Activated CD4-positive, alpha-beta T cell treated with anti-CD3 and anti-CD28 coated beads, Interleukin-2, amount 50 U/mL, for 48 hours (primary cell): ENCODE results near the gene MZF1.
"Not testable (repeated sequence)": the region's sequence is repeated elsewhere in the genome, so short reads cannot be mapped to it uniquely, and the experiment has no call there.

Experiments
- DNase-seq, 2 experiments: peaks; one replicate each; pipeline ENCODE4 v3.0.0-alpha.2; 2020

MZF1 gene

DNA sequence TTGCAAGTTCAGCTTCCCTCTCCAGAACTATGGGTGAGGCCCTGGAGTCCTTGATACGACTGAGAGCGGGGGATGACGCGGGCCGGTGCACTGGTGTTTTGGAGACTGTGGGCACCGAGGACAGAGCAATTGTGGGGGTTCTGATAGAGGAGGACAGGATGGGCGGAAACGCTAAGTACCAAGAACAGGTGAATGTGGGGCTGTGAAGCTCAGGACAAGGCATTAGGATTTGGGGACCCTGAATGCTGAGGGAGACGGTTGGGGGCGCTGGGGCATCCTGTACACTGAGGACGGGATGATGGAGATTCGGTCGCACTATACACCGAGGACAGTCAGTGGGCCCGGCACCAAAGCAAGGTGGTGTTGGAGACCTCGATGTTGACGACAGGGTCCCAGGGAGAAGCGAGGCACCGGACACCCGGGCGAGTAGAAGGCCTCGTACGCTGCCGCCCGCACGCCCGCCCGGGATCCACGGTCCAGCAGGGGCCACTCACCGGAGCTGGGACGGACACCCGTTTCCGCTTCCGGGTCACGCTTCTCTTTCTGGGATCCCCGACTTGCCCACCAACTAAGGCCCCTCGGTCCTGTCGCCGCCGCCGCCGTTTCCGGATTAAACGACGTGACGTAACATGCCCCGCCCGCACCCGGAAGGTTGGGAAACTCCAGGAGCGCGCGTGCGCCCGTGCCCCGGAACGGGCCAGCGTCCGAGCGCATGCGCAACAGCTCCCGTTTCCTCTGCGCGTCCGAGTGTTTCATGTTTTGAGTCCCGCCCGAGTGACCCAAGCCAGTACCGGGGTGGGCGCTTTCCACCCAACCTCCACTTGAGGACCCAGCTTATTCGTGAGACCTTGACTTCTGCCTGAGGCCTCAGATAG, 18.4 kb downstream of the MZF1 start, which contains the start of gene CHMP2A:
Gene CHMP2A, minus strand, starts transcription at position 612 of the 875 bp plus-strand sequence. CDS start 893 bp downstream, outside the sequence.
- DNase-seq = peak; percentile 99 to 100

DNA sequence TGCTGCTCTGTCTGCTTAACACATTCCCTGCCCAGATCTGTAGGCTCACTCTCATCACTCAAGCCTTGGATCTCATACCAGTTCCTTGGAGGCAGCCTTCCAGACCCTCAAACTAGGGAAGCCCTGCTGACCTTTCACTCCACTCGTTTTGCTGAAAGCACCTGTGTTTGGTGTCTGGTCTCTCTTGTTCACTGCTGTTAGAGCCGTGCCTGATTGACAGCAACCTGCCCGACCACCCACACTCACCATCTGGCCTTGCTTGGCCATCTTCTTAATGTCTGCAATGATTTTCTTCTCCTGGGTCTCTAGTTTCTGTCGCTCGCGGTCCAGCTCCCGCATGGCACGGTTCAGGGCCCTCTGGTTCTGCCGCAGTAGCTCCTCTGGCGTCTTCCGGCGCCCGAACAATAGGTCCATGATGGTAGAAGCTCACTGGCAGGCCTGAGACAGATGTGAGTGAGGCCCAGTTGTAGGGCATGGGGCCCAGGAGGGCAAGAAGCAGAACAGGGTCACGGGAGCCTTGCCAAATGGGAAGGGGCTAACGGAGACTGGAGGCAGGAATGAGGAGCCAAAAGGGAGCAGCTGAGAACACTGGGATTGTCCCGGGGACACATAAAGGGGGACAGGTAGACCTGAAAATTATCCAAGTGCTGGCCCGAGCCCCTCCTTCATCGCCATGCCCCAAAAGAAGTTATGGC, 19.2 kb downstream of the MZF1 start:
- no peak for DNase-seq

DNA sequence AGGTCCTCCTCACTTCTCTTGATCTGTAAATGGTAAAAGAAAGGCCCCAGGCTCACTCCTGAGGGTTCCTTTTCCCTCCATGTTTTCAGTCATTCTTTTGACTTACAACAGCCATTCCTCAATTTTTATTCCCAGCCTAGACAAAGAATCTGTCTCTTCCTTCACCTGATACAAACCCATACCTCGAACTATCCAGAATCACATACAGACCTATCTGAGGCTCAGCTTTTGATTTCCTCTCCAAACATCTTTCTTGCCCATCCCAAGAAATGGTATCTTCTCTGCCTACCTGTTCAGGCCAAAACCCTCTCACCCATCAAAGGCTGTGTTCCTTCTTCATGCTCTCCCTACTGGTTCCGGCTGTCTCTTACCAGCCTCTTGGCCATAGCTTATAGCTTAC, 20.5 kb downstream of the MZF1 start:
- DNase-seq = no peak

DNA sequence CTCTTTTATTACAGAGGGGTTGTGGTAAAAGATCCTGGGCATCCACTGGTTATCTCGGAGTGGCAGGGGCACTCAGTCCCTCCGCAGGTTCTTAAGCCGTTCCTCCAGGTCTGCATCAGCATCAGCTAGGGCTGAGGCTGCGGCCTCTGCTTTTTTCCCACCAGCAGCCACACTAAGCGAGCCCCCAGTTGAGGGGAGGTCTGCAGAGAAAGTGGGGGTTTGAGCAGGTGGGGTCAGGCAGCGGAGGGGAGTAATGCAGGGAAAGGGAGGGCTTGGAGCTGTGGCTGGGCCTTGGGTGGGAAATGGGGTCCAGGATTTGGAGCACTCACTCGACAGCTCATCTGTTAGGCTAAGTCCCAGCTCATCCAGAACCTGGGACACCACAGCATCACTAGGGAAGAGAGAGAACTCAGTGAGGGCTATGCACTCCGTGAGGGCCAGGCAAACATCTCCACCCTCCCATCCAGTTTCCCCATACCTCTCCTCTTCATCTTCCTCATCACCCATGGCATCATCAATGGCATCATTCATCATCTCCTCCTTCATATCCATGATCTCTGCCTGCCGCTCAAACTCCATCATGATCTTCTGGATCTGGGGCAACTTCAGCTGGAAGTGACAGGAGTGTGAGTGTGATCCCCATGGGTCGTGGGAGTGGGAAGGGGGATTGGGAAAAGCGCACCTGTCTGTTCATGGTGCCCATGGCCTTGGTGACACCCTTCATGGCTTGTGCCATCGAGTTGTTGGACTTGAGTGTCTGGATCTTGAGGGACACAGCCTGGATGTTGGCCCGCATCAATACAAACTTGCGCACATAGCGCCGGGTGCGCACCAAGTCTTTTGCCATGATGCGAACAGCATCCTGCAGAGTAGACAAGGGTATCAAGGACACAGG, 21.3 kb downstream of the MZF1 start:
- DNase-seq = no peak

DNA sequence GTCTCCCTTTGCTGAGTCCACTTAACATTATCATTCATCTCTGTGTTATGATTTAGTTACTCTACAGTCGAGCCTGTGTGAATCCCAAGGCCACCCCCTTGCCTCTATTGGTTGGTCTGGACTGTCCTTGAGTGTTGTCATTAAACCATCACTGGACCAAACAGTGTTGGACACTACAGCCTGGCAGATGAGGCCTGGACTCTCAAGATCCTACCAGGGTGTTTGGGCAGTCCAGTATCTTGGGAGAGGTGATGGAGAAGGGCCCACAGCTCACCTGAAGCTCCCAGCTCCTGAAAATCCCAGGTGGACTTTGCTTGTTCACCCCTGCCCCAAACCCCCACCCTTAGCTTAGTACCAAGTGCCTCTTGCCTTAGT, 22.0 kb downstream of the MZF1 start:
- no peak for DNase-seq

DNA sequence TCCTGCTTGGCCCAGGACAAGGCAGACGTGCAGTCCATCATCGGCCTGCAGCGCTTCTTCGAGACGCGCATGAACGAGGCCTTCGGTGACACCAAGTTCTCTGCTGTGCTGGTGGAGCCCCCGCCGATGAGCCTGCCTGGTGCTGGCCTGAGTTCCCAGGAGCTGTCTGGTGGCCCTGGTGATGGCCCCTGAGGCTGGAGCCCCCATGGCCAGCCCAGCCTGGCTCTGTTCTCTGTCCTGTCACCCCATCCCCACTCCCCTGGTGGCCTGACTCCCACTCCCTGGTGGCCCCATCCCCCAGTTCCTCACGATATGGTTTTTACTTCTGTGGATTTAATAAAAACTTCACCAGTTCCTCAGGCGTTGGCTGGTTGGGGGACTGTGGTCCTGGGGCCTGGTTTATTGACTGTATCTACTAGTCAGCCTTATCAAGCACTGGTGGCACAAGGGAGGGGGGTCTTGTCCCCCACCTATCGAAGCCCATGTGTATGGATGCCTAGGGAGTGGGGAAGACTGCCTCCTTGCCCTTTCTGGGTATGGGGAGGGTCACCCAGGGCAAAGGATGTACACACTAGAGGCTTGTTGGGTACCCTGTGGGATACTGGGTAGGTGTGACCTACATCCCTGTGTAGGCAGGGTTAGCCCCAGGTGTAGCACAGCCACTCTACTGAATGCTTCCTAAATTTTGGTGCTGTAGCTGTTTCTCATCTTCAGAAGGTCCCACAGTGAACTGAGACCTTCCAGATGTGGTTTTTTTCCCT, 22.6 kb downstream of the MZF1 start:
- DNase-seq = no peak

DNA sequence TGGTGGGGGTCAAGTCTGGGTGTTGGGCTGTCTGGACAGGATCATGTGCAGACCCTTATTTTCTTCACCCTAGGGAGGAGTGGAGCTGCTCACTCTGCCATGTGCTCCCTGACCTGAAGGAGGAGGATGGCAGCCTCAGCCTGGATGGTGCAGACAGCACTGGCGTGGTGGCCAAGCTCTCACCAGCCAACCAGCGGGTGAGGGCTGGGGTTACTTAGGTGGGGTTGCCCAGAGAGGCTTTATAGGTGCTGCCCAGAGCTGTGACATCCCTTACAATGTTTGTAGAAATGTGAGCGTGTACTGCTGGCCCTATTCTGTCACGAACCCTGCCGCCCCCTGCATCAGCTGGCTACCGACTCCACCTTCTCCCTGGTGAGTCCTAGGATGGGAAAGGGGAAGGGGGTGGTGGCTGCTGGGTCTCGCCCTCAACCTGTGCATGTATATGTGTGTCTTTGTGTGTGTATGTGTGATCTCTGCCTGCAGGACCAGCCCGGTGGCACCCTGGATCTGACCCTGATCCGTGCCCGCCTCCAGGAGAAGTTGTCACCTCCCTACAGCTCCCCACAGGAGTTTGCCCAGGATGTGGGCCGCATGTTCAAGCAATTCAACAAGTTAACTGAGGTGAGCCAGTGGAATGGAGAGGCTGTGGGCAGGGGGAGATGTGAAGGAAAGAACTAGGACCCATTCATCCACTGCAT, 23.3 kb downstream of the MZF1 start:
- no peak for DNase-seq

DNA sequence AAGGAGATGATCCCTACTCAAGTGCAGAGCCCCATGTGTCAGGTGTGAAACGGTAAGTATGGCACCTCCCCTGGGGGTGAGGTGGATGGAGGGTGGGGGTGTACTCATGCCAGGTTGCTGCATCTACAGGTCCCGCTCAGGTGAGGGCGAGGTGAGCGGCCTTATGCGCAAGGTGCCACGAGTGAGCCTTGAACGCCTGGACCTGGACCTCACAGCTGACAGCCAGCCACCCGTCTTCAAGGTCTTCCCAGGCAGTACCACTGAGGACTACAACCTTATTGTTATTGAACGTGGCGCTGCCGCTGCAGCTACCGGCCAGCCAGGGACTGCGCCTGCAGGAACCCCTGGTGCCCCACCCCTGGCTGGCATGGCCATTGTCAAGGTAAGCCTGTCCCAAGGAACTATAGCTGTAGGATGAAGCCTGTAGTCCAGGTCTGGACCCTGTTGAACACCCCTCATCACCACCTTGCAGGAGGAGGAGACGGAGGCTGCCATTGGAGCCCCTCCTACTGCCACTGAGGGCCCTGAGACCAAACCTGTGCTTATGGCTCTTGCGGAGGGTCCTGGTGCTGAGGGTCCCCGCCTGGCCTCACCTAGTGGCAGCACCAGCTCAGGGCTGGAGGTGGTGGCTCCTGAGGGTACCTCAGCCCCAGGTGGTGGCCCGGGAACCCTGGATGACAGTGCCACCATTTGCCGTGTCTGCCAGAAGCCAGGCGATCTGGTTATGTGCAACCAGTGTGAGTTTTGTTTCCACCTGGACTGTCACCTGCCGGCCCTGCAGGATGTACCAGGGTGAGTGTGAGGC, 24.1 kb downstream of the MZF1 start:
- DNase-seq = no peak

DNA sequence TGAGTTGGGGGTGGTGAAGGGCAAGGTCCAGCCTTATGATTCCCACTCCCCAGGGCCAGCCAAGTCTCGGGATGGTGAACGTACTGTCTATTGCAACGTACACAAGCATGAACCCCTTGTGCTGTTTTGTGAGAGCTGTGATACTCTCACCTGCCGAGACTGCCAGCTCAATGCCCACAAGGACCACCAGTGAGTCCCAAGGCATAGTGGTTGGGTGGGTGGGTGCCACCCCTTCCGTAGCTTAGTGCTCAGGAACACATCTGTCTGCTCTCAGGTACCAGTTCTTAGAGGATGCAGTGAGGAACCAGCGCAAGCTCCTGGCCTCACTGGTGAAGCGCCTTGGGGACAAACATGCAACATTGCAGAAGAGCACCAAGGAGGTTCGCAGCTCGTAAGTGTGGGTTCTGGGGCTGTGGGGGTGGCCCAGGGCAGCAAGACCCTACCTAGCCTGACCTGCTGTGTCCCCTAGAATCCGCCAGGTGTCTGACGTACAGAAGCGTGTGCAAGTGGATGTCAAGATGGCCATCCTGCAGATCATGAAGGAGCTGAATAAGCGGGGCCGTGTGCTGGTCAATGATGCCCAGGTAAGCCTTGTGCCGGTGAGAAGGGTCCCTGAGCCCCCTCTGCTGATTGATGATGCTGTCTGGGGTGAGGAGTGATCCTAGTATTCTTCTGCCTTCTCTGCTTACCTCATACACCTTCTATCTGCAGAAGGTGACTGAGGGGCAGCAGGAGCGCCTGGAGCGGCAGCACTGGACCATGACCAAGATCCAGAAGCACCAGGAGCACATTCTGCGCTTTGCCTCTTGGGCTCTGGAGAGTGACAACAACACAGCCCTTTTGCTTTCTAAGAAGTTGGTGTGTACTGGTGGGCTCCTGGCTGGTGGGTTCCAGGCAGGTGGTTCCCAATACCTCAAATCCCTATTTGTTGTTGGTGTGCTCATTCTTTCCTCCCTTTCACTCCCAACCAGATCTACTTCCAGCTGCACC, 25.5 kb downstream of the MZF1 start:
- no peak for DNase-seq

DNA sequence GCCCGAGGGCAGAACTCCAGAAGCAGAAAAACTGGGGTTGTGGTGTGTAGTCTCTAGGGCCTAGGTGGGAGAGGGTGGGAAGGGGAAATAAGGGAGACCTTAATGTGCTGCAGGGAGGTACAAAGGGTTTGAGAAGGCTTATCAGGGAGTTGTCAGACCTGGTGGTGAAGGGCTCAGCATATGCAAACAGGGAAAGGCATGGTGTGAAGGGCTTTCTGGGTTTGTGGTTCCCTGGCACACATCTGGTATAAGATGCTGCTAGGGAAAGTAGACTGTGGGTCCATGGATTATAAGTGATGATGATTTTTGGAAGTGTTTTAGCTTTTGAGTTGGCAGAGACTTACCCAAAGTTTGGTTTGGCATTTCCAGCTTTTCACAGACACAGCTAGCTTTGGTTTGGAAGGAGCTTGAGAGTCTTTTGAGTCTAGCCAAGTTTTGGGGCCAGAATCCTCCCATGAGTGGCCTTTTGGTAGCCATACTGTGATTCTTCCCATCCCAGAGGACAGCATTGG, 27.1 kb downstream of the MZF1 start:
- DNase-seq = no peak

DNA sequence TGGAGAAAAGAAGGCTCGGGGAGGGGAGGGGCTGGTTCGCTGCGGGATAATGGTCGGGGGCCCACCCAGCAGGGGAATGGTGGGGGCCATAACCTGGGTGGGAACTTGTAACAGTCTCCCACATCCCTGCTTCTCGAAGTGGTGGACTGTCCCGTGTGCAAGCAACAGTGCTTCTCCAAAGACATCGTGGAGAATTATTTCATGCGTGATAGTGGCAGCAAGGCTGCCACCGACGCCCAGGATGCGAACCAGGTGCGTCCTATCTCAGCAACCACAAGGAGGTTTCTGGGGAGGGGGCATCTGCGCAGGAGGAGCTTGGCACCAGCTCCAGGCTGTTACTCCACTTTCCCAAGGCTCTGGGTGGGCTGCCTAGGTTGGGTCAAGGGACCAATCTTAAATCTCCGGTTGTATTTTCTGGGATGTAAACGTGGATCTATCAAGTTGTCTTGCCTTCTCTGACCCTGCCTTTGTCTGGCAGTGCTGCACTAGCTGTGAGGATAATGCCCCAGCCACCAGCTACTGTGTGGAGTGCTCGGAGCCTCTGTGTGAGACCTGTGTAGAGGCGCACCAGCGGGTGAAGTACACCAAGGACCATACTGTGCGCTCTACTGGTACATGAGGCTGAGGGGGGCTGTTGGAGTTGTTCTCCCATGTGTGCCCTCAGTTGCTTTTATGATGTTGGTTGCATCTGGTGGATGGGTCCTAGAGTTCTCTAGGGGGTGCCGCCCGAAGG, 27.7 kb downstream of the MZF1 start:
- no peak for DNase-seq

DNA sequence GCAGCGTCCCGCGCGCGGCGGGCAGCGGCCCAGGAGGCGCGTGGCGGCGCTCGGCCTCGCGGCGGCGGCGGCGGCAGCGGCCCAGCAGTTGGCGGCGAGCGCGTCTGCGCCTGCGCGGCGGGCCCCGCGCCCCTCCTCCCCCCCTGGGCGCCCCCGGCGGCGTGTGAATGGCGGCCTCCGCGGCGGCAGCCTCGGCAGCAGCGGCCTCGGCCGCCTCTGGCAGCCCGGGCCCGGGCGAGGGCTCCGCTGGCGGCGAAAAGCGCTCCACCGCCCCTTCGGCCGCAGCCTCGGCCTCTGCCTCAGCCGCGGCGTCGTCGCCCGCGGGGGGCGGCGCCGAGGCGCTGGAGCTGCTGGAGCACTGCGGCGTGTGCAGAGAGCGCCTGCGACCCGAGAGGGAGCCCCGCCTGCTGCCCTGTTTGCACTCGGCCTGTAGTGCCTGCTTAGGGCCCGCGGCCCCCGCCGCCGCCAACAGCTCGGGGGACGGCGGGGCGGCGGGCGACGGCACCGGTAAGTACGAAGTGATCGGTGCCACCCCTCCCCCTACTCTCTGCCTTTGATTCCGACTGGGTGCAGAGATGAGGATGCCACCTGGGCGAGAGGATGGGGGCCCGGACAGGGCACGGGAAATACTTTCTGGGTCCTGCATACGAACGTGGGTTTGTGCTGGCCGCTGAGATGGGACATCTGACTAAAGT, 28.4 kb downstream of the MZF1 start:
- peak in 1 of 2 experiments; percentile 70 for DNase-seq

DNA sequence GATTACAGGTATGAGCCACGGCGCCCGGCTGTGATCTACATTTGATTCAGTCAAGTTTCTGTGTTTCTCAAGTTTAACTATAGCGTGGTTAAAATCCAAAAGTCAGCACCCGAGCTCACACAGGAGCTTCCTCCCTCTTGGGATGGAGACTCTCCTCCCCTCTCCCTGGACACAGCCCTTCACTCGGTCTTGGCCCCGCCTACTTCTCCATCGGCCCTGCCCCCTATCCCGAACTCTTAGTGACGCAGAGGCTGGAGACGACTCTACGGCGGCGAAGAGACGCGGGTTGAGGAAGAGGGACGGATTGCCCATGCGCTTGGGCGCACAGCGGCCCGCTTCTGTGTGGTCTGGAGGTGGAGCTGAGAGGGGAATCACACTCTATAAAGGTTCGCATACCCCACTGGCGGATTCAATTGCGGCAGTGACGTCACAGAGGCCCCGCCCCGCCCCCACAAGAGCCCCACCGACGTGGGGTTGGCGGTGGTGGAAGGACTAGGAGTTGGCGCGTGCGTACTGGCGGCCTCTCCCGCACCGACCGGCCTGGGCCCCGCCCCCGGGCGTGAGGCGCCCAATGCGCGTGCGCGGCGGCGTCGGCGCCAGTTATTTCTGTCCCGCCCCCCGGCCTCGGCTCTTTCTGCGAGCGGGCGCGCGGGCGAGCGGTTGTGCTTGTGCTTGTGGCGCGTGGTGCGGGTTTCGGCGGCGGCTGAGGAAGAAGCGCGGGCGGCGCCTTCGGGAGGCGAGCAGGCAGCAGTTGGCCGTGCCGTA, 29.1 kb downstream of the MZF1 start, which contains the start of gene TRIM28:
Gene TRIM28, plus strand, starts transcription at position 239 of the 765 bp plus-strand sequence. CDS start 694 bp downstream, outside the sequence.
- peak; percentile 100 for DNase-seq

DNA sequence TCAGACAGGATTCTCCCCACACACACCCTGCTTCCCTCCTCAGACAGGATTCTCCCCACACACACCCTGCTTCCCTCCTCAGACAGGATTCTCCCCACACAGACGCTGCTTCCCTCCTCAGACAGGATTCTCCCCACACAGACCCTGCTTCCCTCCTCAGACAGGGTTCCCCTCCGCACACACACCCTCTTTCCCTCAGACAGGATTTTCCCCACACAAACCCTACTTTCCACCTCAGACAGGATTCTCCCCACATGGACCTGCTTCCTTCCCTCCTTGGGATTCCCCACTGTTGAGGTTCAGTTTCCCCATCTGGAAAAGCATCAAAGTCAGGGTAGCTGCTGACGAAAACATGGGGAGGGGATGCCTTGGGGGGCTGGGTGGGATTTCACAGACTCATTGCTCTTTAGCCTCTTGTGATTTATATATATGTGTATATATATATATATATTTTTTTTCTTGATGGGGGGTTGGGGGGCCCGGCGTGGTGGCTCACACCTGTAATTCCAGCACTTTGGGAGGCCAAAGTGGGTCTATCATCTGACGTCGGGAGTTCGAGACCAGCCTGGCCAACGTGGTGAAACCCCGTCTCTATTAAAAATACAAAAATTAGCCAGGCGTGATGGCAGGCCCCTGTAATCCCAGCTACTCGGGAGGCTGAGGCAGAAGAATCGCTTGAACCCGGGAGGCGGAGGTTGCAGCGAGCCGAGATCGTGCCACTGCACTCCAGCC, 30.3 kb downstream of the MZF1 start:
- not testable (repeated sequence) for DNase-seq

DNA sequence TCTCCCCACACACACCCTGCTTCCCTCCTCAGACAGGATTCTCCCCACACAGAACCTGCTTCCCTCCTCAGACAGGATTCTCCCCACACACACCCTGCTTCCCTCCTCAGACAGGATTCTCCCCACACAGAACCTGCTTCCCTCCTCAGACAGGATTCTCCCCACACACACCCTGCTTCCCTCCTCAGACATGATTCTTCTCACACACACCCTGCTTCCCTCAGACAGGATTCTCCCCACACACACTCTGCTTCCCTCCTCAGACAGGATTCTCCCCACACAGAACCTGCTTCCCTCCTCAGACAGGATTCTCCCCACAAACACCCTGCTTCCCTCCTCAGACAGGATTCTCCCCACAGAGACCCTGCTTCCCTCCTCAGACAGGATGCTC, 34.0 kb downstream of the MZF1 start:
- DNase-seq = not testable (repeated sequence)
